IPS-NIHi11 (cell line): ENCODE measurements around the gene DARS2.
A peak's percentile ranks its signal among the peaks of the same experiment; 100 is the strongest.
"Not testable (repeated sequence)": the region's sequence is repeated elsewhere in the genome, so short reads cannot be mapped to it uniquely, and the experiment has no call there.

Source experiments
- DNase-seq: peaks from one replicate; pipeline ENCODE4 v3.0.0; 2012; ENCODE audit warnings: mixed read lengths, low spot score

Gene DARS2

DNA sequence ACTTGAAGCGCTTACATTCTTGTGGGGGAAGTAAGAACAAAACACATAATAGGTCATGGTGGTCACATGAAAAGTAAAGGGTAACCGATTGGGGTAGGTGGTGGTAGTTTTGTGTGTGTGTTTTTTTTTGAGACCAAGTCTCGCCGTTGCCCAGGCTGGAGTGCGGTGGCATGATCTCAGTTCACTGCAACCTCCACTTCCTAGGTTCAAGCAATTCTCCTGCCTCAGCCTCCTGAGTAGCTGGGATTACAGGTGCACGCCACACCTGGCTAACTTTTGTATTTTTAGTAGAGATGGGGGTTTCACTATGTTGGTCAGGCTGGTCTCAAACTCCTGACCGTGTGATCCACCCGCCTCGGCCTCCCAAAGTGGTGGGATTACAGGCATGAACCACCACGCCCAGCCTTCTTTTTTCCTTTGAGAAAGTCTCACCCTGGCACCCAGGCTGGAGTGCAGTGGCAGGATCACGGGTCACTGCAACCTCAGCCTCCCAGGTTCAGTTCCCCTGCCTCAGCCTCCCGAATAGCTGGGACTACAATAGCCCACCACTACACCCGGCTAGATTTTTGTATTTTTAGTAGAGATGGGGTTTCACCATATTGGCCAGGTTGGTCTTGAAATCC lies 37.8 kb downstream of the DARS2 start:
- not testable (repeated sequence) for DNase-seq

DNA sequence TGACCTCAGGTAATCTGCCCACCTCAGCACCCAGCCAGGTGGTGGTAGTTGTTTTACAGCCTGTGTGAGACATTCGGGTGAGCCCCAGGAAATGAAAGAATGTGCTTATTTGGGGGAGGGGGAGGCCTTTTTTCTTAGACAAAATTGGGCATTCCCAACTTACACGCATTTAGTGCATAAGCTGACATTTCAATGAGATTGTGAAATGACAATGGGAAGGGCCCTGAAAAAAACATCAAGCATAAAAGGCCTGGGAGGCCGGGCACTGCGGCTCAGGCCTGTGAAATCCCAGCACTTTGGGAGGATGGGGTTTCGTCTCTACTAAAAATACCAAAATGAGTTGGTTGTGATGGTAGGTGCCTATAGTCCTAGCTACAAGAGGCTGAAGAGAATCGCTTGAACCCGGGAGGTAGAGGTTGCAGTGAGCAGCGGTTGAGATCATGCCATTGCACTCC lies 38.3 kb downstream of the DARS2 start:
- no peak for DNase-seq

DNA sequence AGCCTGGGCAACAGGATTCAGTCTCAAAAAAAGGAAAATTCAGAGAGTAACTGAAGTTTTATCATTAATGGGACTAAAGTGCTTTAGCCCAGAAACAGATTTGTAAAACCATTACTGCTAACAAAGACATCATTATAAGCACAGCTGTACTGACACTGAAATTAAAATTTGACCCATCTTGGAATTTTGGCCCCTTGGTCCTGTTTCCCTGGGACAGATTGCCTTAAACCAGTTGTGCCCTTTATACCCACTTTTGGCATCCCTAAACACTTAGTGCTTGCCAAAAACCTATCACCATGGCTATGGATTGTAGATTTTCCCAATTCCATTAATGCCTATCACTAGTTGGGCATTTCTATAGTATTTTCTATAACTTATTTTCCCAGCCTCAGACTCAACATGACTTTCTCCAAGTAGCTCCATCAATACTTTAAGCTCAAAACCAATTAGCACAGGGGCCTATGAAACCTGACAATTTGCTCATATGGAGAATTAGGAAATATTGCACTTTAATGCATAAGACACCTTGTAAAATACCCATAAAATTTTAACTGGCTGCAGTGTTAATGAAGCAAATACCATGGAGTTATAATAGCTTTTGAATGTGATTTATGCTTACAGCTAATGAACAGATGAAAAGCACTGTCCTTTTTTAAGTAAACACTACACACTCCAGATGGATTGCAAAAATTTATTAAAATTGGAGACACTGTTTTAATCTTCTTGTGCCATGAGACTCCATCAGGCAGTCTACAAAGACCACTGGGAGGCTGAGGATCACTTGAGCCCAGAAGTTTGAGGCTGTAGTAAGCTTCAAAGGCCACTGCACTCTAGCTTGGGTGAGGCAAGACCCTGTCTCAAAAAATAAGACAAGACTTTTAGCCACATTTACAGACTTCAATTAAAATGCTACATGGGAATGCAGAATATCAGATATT lies 39.0 kb downstream of the DARS2 start:
- DNase-seq, result no peak

DNA sequence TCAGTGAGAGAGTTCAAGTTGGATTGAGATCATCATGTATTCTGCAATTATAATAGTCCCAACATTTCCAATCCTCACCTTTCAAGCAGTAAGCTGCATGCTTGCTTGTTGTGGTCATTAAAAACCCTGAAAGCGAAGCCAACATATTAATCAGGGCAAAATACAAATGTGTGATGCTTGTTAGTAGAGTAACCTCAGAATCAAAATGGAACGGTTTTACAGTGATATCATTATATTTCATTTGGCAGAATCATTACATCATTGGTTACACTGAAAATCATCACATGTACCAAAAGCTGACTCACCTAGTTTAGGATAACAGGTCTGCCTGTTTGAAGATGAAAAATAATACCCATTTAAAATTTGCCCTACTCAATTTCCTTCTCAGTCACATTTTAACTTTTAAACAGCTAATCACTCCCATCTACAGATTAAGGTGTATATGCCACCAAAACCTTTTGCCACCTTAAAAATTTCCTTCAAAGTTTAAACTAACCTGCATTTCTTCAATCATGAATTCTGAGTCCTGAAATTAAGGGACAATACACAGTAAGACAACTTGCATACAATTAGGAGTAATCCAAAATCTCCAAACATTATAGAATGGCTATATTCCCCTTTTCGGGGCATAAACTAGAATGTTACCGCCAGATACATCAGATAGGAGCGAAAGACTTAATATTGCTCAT lies 39.9 kb downstream of the DARS2 start:
- no peak for DNase-seq

DNA sequence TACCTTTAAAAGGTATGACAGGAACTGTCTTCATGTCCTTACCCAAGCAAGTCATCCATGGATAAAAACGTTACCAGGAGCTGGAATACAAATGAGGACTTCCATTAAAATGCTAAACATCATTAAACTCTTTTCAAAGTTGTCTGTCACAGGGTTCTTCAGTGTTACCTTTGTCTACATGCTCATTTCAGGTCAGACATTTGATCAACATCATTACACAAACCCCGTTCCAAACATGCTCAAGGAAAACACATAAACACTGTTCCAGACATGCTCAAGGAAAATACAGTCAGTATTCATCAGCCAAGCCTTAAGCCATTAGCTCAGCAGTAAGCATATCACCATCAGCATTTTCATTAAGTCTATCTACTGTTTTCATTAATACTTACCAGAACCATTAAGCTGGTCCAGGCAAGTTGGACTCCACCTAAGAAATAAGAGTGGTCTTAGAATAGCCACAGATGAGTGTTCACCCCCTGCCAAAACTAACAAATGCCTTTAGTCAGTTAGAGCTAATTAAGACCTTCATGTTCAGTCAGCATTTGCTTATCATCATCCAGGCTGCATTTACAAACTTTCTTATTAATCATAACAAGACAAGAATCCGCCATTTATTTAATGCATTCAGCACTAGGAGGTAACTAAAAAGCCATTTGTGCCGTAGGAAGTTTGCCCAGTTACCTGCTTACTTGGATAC lies 41.1 kb downstream of the DARS2 start:
- no peak for DNase-seq

DNA sequence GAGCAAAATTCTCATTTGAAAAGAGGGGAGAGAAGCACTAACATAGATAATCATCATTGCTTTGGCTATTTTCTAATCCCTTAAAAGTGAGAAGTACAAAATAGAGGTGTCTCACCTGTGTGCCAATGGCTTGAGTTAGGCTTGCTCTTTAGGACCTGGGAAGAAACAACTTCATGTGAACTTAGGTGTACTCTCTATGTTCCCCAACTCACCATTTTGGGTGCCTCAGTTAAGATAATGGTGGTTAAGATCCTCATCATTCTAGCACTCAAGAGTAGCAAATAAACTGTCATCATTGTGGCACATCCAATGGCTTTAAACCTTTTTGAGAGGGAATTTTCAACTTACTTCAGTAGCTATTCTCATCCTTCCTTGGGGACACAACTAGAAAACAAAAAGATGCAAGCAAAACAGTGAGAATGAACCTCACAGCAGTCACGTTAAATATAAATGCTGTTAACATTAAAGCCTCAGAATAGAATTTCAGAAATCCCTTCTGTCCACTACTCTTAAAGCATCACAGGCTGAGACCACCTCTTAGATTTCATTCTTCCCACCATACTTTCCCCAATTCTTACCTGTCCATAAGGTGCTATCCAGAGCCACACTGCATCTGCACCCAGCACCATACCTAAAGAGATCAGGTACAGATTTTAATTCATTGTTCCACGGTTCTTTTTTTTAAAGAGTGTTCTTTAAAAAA lies 42.1 kb downstream of the DARS2 start:
- DNase-seq, result no peak

DNA sequence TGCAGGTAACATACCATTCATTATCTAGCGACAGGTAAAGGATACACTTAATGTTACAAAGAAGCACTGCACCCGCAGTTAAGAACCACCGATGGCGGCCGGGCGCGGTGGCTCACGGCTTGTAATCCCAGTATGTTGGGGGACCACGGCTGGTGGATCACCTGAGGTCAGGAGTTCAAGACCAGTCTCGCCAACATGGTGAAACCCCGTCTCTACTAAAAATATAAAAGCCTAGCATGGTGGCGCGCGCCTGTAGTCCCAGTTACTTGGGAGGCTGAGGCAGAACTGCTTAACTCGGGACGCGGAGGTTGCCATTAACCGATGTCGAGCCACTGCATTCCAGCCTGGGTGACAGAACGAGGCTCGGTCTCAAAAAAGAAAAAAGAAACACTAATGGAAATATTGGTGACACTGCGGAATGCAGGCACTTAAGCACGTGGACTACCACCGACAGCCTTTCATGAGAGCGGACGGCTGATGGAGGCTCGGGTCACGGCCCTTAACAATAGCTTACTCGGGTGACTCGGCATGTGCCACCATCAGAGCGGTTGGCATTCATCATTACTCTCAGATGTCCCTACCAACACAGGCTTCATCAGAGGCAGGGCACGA lies 42.8 kb downstream of the DARS2 start:
- peak; percentile 16 for DNase-seq

DNA sequence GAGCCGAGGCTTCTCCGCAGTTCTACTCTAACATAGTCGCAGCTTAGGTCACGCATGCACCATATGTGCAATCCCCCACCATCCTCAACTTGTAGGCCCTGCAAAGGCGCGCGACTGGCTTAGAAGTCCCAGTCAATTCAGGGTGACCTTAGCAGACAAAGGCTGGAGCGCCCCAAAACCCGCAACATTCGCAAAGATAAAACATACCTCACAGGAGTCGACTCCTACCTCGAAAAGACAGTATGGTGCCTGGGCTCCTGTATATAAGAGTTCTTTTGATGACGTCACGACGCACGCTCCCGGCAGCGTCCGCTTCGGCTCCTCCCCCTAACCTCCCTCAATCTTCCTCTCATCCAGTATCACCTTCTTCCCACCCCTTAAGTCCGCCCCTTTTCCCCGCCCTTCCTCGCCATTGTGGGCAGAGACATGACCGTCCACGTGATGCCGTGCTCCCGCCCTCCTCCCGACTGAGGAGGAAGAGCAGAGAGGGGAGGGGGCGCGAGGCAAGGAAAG lies 43.3 kb downstream of the DARS2 start, which contains the start of gene GAS5:
Gene GAS5, minus strand, starts transcription at position 237 of the 513 bp plus-strand sequence.
- DNase-seq, result peak; percentile 91

DNA sequence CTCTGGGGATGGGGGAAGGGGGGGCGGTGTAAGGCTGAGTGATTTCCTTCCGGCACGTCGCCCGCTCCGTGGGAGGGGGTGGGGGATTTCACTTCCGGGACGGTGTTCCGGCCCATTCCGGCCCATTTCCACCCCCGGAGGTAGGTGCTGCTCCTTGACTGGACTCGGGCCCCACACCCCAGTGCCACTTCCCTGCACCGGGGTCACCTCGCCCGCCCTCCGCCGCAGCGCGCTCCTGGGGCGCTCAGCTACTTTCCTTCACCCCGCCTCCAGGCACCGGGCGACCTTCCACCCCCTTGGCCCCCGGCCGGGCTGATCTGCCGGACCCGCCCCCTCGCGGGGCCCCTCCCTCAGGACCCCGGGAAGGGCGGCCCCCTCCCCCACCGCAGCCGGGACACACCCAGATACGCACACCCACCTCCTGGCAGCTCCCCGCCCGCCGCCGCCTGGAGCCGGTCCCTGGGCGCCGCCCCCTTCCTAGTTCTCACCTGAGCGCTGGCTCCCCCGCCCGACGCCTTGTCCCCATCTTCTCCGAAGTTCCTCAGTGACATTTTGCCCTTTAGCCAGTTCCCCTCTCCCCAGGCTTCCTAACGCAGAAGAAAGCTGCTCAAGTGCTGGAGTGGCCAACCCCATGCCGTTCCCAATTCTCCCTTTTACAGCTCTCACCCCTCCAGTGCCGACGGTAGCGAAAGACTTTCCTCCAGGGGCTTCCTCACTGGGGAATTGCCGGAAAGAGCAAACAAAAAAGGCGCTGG lies 44.0 kb downstream of the DARS2 start, which contains the start of gene ZBTB37:
Gene ZBTB37, plus strand, starts transcription at position 115 of the 755 bp plus-strand sequence. CDS start 1,846 bp downstream, outside the sequence.
- DNase-seq, result peak; percentile 93

DNA sequence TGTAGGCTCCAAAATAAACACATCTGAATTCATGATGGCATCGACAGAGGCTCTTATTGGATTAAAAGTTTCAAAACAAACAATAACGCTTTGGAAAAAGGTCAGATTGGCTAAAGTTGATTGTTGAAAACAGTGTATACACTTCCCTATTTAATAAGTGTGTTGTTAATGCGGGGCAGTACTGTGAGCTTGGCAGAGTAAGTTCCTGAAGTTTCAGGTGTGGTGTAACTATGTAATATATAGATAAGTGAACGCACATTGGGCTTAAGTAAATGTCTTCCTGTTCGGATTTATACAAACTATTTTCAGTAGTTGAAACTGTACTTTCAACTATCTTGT lies 44.5 kb downstream of the DARS2 start:
- no peak for DNase-seq

DNA sequence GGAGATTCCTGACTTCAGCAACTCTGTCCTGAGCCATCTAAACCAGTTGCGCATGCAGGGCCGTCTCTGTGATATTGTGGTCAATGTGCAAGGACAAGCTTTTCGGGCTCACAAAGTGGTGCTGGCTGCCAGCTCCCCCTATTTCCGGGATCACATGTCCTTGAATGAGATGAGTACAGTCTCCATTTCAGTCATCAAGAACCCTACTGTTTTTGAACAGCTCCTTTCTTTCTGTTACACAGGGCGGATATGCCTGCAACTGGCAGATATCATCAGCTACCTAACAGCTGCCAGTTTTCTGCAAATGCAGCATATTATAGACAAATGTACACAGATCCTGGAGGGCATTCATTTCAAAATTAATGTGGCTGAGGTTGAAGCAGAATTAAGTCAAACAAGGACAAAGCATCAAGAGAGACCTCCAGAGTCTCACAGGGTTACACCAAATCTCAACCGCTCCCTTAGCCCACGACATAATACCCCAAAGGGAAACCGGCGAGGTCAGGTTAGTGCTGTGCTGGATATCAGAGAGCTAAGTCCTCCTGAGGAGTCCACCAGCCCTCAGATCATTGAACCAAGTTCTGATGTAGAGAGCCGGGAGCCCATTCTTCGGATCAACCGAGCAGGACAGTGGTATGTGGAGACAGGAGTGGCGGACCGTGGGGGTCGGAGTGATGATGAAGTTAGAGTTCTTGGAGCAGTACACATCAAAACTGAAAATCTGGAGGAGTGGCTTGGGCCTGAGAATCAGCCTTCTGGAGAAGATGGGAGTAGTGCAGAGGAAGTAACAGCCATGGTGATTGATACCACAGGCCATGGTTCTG lies 46.0 kb downstream of the DARS2 start:
- no peak for DNase-seq

DNA sequence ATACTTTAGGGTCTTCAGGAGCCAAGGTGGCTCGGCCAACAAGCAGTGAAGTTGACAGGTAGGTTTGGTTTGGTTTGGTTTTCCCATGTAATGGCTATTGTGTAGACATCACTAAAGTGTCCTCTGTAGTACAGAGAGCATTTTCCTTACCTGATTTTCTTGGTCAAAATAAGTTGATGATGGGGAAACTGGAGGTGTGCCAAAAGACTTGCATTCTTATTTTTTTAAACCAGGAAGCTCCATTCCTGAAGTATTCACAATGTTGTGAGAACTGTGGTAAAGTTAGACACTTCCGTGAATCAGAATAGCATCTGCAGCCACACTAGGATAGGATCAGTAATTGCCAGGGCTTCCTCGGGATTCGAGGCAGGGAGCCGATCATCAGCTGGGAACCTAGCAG lies 46.6 kb downstream of the DARS2 start:
- no peak for DNase-seq

DNA sequence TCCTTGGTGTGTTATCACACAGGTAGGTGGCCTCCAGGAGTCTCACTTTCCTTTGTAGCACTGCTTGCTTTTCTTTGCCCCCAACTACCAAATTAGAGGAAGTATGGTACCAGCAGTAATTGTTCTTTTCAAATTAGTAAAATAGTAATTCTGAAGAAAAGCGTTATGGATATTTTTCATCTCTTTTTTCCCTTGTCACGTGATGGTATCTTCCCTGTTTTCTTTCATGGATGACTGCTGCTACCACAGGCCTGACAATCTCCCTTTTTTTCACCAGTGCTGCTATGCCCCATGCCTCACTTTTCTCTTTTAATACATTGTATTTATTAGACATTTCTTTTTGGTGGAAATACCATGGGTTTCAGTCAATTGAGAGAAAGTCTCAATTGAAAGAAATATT lies 47.0 kb downstream of the DARS2 start:
- no peak for DNase-seq

DNA sequence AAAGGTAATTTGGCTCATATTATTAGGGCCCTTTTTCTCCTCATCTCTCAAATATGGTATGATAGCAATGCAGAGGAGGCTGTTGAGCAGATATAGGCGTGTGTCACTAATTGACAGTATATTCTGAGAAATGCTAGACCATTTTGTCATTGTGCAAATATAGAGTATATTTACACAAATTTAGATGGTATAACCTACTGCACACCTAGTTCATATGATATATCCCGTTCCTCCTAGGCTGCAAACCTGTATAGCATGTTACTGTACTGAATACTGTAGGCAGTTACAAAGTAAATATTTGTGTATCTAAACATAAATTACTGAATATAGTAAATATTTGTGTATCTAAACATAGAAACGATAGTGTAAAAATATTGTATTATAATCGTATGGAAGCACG lies 52.3 kb downstream of the DARS2 start:
- no peak for DNase-seq

DNA sequence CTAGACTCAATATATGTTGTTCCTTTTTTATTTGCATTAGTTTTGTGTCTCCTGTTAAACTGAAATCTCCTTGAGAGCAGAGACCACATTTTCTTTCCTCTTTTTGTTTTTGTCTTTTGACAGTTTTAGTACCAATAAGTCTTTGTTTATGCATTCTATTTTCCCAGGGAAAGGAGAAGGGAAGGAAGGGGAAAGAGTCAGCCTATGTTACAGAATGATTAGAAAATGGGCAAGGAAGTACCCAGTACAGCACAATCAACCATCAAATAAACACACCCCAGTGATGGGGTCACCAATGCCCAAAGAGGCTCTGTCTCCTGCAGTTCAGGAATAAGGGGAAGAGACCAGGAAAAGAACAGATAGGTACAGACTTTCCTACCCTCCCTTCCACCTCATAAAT lies 53.8 kb downstream of the DARS2 start:
- DNase-seq, result no peak

DNA sequence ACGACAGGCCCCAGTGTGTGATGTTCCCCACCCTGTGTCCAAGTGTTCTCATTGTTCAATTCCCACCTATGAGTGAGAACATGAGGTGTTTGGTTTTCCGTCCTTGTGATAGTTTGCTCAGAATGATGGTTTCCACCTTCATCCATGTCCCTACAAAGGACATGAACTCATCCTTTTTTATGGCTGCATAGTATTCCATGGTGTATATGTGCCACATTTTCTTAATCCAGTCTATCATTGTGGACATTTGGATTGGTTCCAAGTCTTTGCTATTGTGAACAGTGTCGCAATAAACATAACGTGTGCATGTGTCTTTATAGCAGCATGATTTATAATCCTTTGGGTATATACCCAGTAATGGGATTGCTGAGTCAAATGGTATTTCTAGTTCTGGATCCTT lies 56.6 kb downstream of the DARS2 start:
- DNase-seq, result not testable (repeated sequence)

DNA sequence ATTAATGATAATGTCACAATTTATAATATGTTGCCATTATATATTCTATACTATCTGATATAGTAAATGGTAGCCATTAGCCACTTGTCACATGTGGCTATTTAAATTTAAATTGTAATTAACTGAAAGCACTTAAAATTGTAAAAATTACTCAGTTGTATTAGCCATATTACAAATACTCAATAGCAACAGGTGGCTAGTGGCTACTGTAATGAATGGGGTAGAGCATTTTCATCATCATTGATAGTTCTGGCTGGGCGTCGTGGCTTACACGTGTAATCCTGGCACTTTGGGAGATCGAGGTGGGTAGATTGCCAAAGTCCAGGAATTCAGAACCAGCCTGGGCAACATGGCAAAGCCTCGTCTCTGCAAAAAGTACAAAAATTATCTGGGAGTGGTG lies 60.2 kb downstream of the DARS2 start:
- DNase-seq, result no peak

DNA sequence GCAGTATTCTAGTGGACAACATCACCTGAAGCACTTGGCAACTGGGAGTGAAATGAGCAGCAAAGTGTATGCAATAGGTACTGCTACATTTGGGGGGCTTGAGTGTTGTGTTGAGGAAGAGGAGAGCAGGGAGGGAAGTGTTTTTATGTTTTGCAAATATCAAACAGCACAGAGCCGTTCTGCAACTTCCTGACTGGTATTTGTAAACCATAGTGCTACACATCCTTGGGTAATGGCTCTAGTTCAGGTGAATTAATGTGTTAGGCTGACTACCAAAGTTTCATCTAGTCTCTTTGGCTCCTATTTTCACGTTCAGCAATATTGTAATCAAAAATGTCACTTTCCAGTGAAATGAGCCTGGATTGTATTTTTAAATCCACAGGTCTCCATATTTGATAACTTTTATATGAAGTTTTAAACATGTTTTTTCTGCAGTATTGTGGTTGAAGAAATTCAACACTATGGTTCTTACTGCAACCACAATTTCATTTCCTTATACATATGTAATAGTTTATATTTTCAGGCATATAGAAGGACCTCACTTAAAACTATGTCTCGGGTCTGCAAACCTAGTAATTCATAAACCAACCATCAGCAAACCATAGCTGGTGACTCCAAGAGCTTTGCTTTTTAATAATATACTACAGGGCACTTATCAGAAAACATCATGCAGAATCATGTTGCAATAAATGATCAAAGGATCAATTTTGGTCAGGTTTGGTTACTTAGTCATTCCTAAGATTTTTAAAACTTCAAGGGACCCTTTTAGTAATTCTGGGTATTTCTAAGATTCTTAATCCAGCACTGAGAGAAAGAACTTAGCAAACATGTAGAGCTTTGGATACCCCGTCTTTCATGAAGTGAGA lies 62.5 kb downstream of the DARS2 start:
- no peak for DNase-seq
